GM12878 (cell line): ENCODE data around the gene DNAJC12. TPM values are rescaled to one million over a fixed set of nuclear protein-coding genes. Genes with fewer than 3 reads are reported as not detected.

Source experiments
- ATAC-seq: fragments of 200-7000 bp; cut with Tn5 transposase; 3 replicates; pipeline ENCODE4 v1.9.1; 2020; ENCODE audit warnings: mild to moderate bottlenecking, moderate library complexity
- BruUV-seq: library from RNA; stranded (reverse); fragments of 400-500 nt; replicated peaks from 2 replicates; lab custom pipeline; 2021; lab: Mats Ljungman, UMichigan
- CTCF ChIA-PET: fragments of 300-600 bp; sonication (Branson Sonifier 250); formaldehyde crosslinking; extraction: SDS; loops from one replicate; lab custom pipeline; 2021; ENCODE audit warnings: inconsistent platforms; lab: Yijun Ruan, JAX
- POLR2A ChIA-PET: fragments of 350-600 bp; formaldehyde crosslinking; extraction: SDS; loops from one replicate; lab custom pipeline; 2021; ENCODE audit warnings: inconsistent platforms; lab: Charles Lee
- RAD21 ChIA-PET: fragments of 300-600 bp; sonication (Branson Sonifier 250); formaldehyde crosslinking; loops from one replicate; lab custom pipeline; 2023; ENCODE audit warnings: antibody characterized with exemption; ENCODE audit not compliant: unreplicated experiment; lab: Charles Lee
- SMC1A ChIA-PET: fragments of 300-600 bp; sonication (Branson Sonifier 250); formaldehyde crosslinking; loops from one replicate; lab custom pipeline; 2023; ENCODE audit not compliant: unreplicated experiment, uncharacterized antibody; lab: Charles Lee
- DNase-seq: peaks from one replicate; pipeline ENCODE4 v3.0.0-alpha.2; 2011; ENCODE audit warnings: low read depth, low spot score
- FAIRE-seq: peaks from 3 replicates; lab custom pipeline; 2011; peaks lifted over from hg19 to GRCh38; lab: Jason Lieb, UNC
- H2AFZ ChIP-seq: 2 replicates; pipeline ENCODE4 v1.6.0; 2011; ENCODE audit warnings: low read depth, low read length, control low read depth; ENCODE audit not compliant: control insufficient read depth
- H3K27ac ChIP-seq: 2 replicates; pipeline ENCODE4 v1.5.1; 2011; ENCODE audit warnings: control low read depth; ENCODE audit not compliant: control insufficient read depth, insufficient read depth
- H3K27me3 ChIP-seq, 2 experiments: replicated peaks in 1 of 2; 2 replicates each; pipeline versions ENCODE4 v1.6.0 to v1.6.1; 2011; ENCODE audit warnings: low read length in 1 of 2; ENCODE audit not compliant: control insufficient read depth in 2 of 2, insufficient read depth in 2 of 2
- H3K36me3 ChIP-seq, 2 experiments: 2 replicates each; pipeline ENCODE4 v1.5.1; 2011; ENCODE audit warnings: low read length in 1 of 2; ENCODE audit not compliant: control insufficient read depth in 2 of 2, insufficient read depth in 2 of 2
- H3K4me1 ChIP-seq: 2 replicates; pipeline ENCODE4 v1.6.1; 2011; ENCODE audit warnings: mild to moderate bottlenecking, low read length, moderate library complexity, mixed read lengths; ENCODE audit not compliant: control insufficient read depth, insufficient read depth
- H3K4me2 ChIP-seq: 2 replicates; pipeline ENCODE4 v1.6.0; 2011; ENCODE audit warnings: control low read depth; ENCODE audit not compliant: control insufficient read depth, insufficient read depth
- H3K4me3 ChIP-seq: fragments of 200-600 bp; sonication (generic); 2 replicates; pipeline ENCODE4 v1.5.1; 2016
- H3K79me2 ChIP-seq: 2 replicates; pipeline ENCODE4 v1.6.0; 2011; ENCODE audit warnings: low read length; ENCODE audit not compliant: control insufficient read depth, insufficient read depth
- H3K9ac ChIP-seq: 2 replicates; pipeline ENCODE4 v1.8.0; 2011; ENCODE audit warnings: low read length, control low read depth, mixed read lengths; ENCODE audit not compliant: control insufficient read depth, insufficient read depth
- H3K9me3 ChIP-seq: replicated peaks from 3 replicates; pipeline ENCODE4 v1.5.1; 2011; ENCODE audit warnings: mild to moderate bottlenecking, low read length; ENCODE audit not compliant: control insufficient read depth, insufficient read depth
- H4K20me1 ChIP-seq: 2 replicates; pipeline ENCODE4 v1.6.0; 2011; ENCODE audit not compliant: control insufficient read depth, insufficient read depth
- ASH2L ChIP-seq: fragments of 300-600, 200-600 bp; sonication (generic); IDR thresholded peaks from 2 replicates; pipeline ENCODE4 v1.6.1; 2017; ENCODE audit warnings: low read depth, mild to moderate bottlenecking, borderline replicate concordance
- CREM ChIP-seq: IDR thresholded peaks from 2 replicates; pipeline ENCODE4 v1.6.1; 2014; ENCODE audit warnings: antibody characterized with exemption, low read depth
- EGR1 ChIP-seq, 2 experiments: IDR thresholded peaks; 1 replicate in 1 of 2; 2 replicates in 1 of 2; pipeline ENCODE4 v1.6.1; 2011 to 2012; ENCODE audit warnings: low read depth in 2 of 2, low read length in 2 of 2, borderline replicate concordance in 1 of 2, mild to moderate bottlenecking in 1 of 2, moderate library complexity in 1 of 2
- HDAC6 ChIP-seq: fragments of 200-600 bp; sonication (generic); IDR thresholded peaks from one replicate; pipeline ENCODE4 v1.8.0; 2017; ENCODE audit warnings: antibody characterized with exemption; ENCODE audit not compliant: unreplicated experiment
- IKZF1 ChIP-seq: fragments of 450-650 bp; conservative IDR thresholded peaks from 2 replicates; pipeline ENCODE4 v1.6.1; 2017; ENCODE audit warnings: antibody characterized with exemption, mild to moderate bottlenecking
- KDM1A ChIP-seq: fragments of 200-600 bp; sonication (generic); IDR thresholded peaks from 2 replicates; pipeline ENCODE4 v1.6.1; 2016; ENCODE audit warnings: borderline replicate concordance
- PAX5 ChIP-seq: IDR thresholded peaks from 2 replicates; pipeline ENCODE4 v1.6.1; 2011; ENCODE audit warnings: low read depth, low read length, borderline replicate concordance
- PKNOX1 ChIP-seq: fragments of 450-650 bp; IDR thresholded peaks from 2 replicates; pipeline ENCODE4 v1.6.1; 2016; ENCODE audit warnings: mild to moderate bottlenecking
- RAD21 ChIP-seq: IDR thresholded peaks from 2 replicates; pipeline ENCODE4 v1.6.1; 2011; ENCODE audit warnings: mild to moderate bottlenecking, low read depth, low read length, moderate library complexity; ENCODE audit not compliant: insufficient read depth
- SPI1 ChIP-seq: IDR thresholded peaks from 2 replicates; pipeline ENCODE4 v1.6.1; 2011; ENCODE audit warnings: low read depth, mild to moderate bottlenecking, low read length, moderate library complexity, borderline replicate concordance; ENCODE audit not compliant: insufficient read depth
- STAT3 ChIP-seq: IDR thresholded peaks from 2 replicates; pipeline ENCODE4 v1.6.1; 2011; ENCODE audit warnings: low read depth, low read length, improper control_type of control experiment
- WGBS: methylation state at CpG from one replicate; pipeline ENCODE4 v1.1.6; 2016; ENCODE audit warnings: low lambda C conversion rate; ENCODE audit not compliant: insufficient replicate concordance, insufficient coverage; ENCODE audit errors: missing lambda C conversion rate; 5-methylcytosine and 5-hydroxymethylcytosine counted together
- in situ Hi-C: fragments of 300-500 bp; cut with MboI; formaldehyde crosslinking; loops from 9 replicates; pipeline ENCODE4 v1.14.3; 2018; ENCODE audit warnings: mixed read lengths
- intact Hi-C: fragments of 100-400 bp; cut with micrococcal nuclease; formaldehyde crosslinking; loops from one replicate; pipeline ENCODE4 v1.14.2; 2022; ENCODE audit not compliant: unreplicated experiment
- polyA plus RNA-seq, 11 experiments: library from polyadenylated mRNA; depleted of rRNA in 4 of 11; unstranded in 6 of 11; stranded (reverse) in 5 of 11; fragments of >200 nt; fragmentation: Nextera tagmentation in 4 of 11; fragmentation: Illumina TruSeq in 1 of 11; extraction: Ambion mirVana in 4 of 11; extraction: Trizol in 1 of 11; gene quantifications; 1 replicate in 1 of 11; 2 replicates in 10 of 11; pipeline versions ENCODE4 v1.2.1 to v1.2.3, GENCODE V29; 2011 to 2016; ENCODE audit warnings: inconsistent platforms in 2 of 11, missing spikeins in 2 of 11, low read depth in 1 of 11
- total RNA-seq, 4 experiments: library from RNA; depleted of rRNA in 3 of 4; stranded (reverse); fragments of >200 nt in 3 of 4; fragmentation: Illumina TruSeq in 1 of 4; extraction: Trizol in 1 of 4; gene quantifications; 2 replicates each; pipeline versions ENCODE4 v1.2.1 to v1.2.3, GENCODE V29; 2013 to 2021
- TF ChIP-seq, protein P1 (sequence below): fragments of 450-650 bp; IDR thresholded peaks from 2 replicates; pipeline ENCODE4 v1.6.1; 2017; ENCODE audit warnings: low read depth, mild to moderate bottlenecking, moderate library complexity

DNAJC12 gene
- total and polyA plus RNA-seq, 10 of the 15 experiments (the other 5 are each of a cell fraction or from before 2014, with no cell fraction given): 1.1 to 4.5 (median 3.0) TPM

GRCh38 chr10:67771200-67771599, 66.8 kb downstream of the DNAJC12 start:
- in situ Hi-C loops: loop anchor here (10.0 kb wide), 1 partner anchor 246 kb away; no protein-coding TSS in a partner anchor
- no peaks in the 10 kb centered on the region for H3K27me3 ChIP-seq
- no peaks in the 10 kb centered on the region for H3K36me3 ChIP-seq
- TF ChIP-seq PKNOX1 (0 out of 2 replicates have a peak, but pooled peaks have one; percentile 22), IKZF1 (no peak)
- ChIA-PET SMC1A (interaction anchor here (0.8 to 17.2 kb wide), 14 partner anchors 8 to 250 kb away, joined by 3 to 448 read pairs (median 6); partner anchors contain the start of gene CTNNA3), RAD21 (interaction anchor here (1.2 to 5.8 kb wide), 8 partner anchors 8 to 249 kb away, joined by 3 to 80 read pairs (median 6); partner anchors contain the start of gene CTNNA3), POLR2A (interaction anchor here (0.5 to 1.8 kb wide), 4 partner anchors 13 to 1307 kb away, joined by 3 to 7 read pairs (median 4); no protein-coding TSS in a partner anchor), CTCF (interaction anchor here (0.6 to 13.0 kb wide), 6 partner anchors 8 to 143 kb away, joined by 3 to 573 read pairs (median 13); partner anchors contain the start of gene CTNNA3)
- H3K9me3 ChIP-seq: no peaks in the 10 kb centered on the region
- BruUV-seq: no TSS peak
- no peak overlapping the region for H3K4me3 ChIP-seq
- DNase-seq (no peak), ATAC-seq (peak; percentile 19), FAIRE-seq (no peak)
- peaks cover 42% of the 10 kb centered on the region for H3K4me1 ChIP-seq
- no peaks in the 10 kb centered on the region for H3K79me2 ChIP-seq
- 3% methylated on average over 3 of the region's 3 CpGs for WGBS
- peak overlapping the region; percentile 28 for H3K4me2 ChIP-seq
- peak overlapping the region; percentile 65 for H2AFZ ChIP-seq
- intact Hi-C loops: no loop called here
- H4K20me1 ChIP-seq: no peaks in the 10 kb centered on the region
- H3K9ac ChIP-seq: peak overlapping the region; percentile 44
- peak overlapping the region; percentile 85 for H3K27ac ChIP-seq

GRCh38 chr10:67770537-67770936, 67.5 kb downstream of the DNAJC12 start:
- ChIA-PET RAD21 (interaction anchor here (0.8 to 5.8 kb wide), 11 partner anchors 9 to 248 kb away, joined by 3 to 80 read pairs (median 4); partner anchors contain the start of gene CTNNA3), CTCF (interaction anchor here (1.3 to 13.0 kb wide), 7 partner anchors 9 to 149 kb away, joined by 3 to 573 read pairs (median 10); partner anchors contain the start of gene CTNNA3), SMC1A (interaction anchor here (0.8 to 17.2 kb wide), 14 partner anchors 9 to 249 kb away, joined by 3 to 448 read pairs (median 6); partner anchors contain the start of gene CTNNA3), POLR2A (interaction anchor here (0.8 to 1.8 kb wide), 6 partner anchors 8 to 89 kb away, joined by 3 to 7 read pairs (median 3); no protein-coding TSS in a partner anchor)
- FAIRE-seq (peak; percentile 93), ATAC-seq (peak; percentile 86), DNase-seq (peak; percentile 78)
- peak overlapping the region; percentile 85 for H3K27ac ChIP-seq
- no peaks in the 10 kb centered on the region for H3K36me3 ChIP-seq
- H3K4me2 ChIP-seq: peak overlapping the region; percentile 28
- peak overlapping the region; percentile 44 for H3K9ac ChIP-seq
- H3K4me1 ChIP-seq: peaks cover 42% of the 10 kb centered on the region
- in situ Hi-C loops: loop anchor here (10.0 kb wide), 1 partner anchor 246 kb away; no protein-coding TSS in a partner anchor
- H4K20me1 ChIP-seq: no peaks in the 10 kb centered on the region
- no peaks in the 10 kb centered on the region for H3K27me3 ChIP-seq
- H3K4me3 ChIP-seq: peak overlapping the region; percentile 3; the same call in 1 of the 2 replicates
- intact Hi-C loops: no loop called here
- peak overlapping the region; percentile 65 for H2AFZ ChIP-seq
- no TSS peak for BruUV-seq
- no peaks in the 10 kb centered on the region for H3K79me2 ChIP-seq
- H3K9me3 ChIP-seq: no peaks in the 10 kb centered on the region
- 0 out of 2 replicates have a peak, but pooled peaks have one; percentile 62 for TF ChIP-seq PAX5
- TF ChIP-seq, protein P1, sequence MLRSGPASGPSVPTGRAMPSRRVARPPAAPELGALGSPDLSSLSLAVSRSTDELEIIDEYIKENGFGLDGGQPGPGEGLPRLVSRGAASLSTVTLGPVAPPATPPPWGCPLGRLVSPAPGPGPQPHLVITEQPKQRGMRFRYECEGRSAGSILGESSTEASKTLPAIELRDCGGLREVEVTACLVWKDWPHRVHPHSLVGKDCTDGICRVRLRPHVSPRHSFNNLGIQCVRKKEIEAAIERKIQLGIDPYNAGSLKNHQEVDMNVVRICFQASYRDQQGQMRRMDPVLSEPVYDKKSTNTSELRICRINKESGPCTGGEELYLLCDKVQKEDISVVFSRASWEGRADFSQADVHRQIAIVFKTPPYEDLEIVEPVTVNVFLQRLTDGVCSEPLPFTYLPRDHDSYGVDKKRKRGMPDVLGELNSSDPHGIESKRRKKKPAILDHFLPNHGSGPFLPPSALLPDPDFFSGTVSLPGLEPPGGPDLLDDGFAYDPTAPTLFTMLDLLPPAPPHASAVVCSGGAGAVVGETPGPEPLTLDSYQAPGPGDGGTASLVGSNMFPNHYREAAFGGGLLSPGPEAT: peak; percentile 93
- peak; percentile 99 for TF ChIP-seq SPI1
- peak; percentile 58; the same call in 1 of the 2 replicates for TF ChIP-seq CREM
- TF ChIP-seq STAT3: 0 out of 2 replicates have a peak, but pooled peaks have one; percentile 76
- TF ChIP-seq ASH2L: no peak
- TF ChIP-seq KDM1A: no peak
- TF ChIP-seq EGR1 (IDR thresholded peaks at IDR 0.05; ENCODE audit: borderline replicate concordance in 1 of 2, low read depth in 2 of 2, low read length in 2 of 2): no peak
- no peak for TF ChIP-seq RAD21
- no peak for TF ChIP-seq HDAC6
